Astrocyte of the cerebellum (primary cell): Measurements from ENCODE around the gene CSMD2.

Experiments
- DNase-seq: peaks from one replicate; pipeline ENCODE4 v3.0.0-alpha.2; 2011; ENCODE audit warnings: low read depth
- H3K4me3 ChIP-seq: 2 replicates; pipeline ENCODE4 v1.5.1; 2011; ENCODE audit warnings: mild to moderate bottlenecking, low read depth, low read length, moderate library complexity
- CTCF ChIP-seq: IDR thresholded peaks from 2 replicates; pipeline ENCODE4 v1.5.1; 2012; ENCODE audit warnings: low read length, low read depth, moderate library complexity, mild to moderate bottlenecking; ENCODE audit errors: missing control alignments
- in situ Hi-C: cut with HindIII; loops from 2 replicates; pipeline ENCODE4 v1.10.0; 2017; ENCODE audit warnings: low sequenced_read_pairs

The CSMD2 gene

GRCh38 chr1:34130306-34130705 is 34.7 kb downstream of the CSMD2 start:
- in situ Hi-C loops = no loop called here
- TF ChIP-seq CTCF = no peak

GRCh38 chr1:34129630-34130029 is 35.4 kb downstream of the CSMD2 start:
- in situ Hi-C loops = no loop called here
- no peak overlapping the region for H3K4me3 ChIP-seq
- TF ChIP-seq CTCF = no peak

More at GRCh38 chr1:34130306-34130705, 34.7 kb downstream of the CSMD2 start:
- no peak overlapping the region for H3K4me3 ChIP-seq
- DNase-seq = no peak

GRCh38 chr1:34128186-34128889 is 36.7 kb downstream of the CSMD2 start:
- no peak for TF ChIP-seq CTCF
- H3K4me3 ChIP-seq = no peak overlapping the region
- in situ Hi-C loops = no loop called here
- no peak for DNase-seq

More at GRCh38 chr1:34129630-34130029, 35.4 kb downstream of the CSMD2 start:
- no peak for DNase-seq

GRCh38 chr1:34127006-34128000 is 37.7 kb downstream of the CSMD2 start:
- no peak for TF ChIP-seq CTCF
- in situ Hi-C loops = no loop called here
- DNase-seq = no peak
- H3K4me3 ChIP-seq = no peak overlapping the region

- in situ Hi-C loops = no loop called here
- no peak for TF ChIP-seq CTCF
- DNase-seq = no peak
- no peak overlapping the region for H3K4me3 ChIP-seq
Measured at GRCh38 chr1:34126486-34126885, 38.5 kb downstream of the CSMD2 start.

GRCh38 chr1:34125721-34126380 is 39.2 kb downstream of the CSMD2 start:
- DNase-seq = no peak
- in situ Hi-C loops = no loop called here
- no peak for TF ChIP-seq CTCF
- H3K4me3 ChIP-seq = no peak overlapping the region
